Skin epidermis (tissue), 12 donors: ENCODE results near the gene SYTL4.

Experiments
- H3K27ac ChIP-seq, 21 experiments: fragments of 200-600 bp; sonication (generic) in 11 of 21; one replicate each; pipeline ENCODE4 v1.5.0; 2020; ENCODE audit warnings: mild to moderate bottlenecking in 3 of 21, inconsistent platforms in 2 of 21, moderate library complexity in 2 of 21
- H3K4me3 ChIP-seq, 7 experiments: fragments of 200-600 bp; sonication (generic) in 2 of 7; one replicate each; pipeline ENCODE4 v1.5.0; 2020; ENCODE audit warnings: inconsistent platforms in 2 of 7, mild to moderate bottlenecking in 2 of 7, moderate library complexity in 1 of 7

Gene SYTL4

DNA sequence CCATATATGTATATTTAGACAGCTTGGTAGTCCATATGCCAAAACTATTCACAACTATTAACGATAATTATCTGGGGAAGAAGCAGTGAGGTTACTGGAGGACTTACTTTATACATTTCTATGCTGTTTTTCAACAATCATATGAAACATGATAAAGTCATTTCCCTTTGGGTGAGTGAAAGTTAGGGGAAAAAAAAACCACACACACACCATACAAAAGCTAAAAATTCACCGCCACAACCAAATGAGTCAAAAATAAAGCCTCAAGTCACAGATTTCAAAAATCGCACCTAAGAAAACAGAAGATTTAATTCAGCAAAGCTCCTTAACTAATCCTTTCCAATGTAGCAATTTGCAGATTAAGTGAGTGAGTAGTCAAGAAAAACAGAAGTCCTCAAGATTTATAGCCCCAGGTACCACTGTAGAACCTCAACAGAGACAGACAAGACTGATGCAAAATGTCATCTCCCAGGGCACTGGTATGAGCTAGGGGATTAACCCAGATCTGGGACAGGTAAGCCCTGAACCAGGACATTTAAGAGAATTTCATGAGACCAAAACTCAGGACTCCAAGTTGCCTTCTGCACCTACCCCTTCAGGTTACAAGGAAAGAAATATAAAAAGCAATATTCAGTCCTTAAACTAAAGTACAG lies 35.1 kb downstream of the SYTL4 start:
- Histone ChIP-seq H3K27ac (no peak overlapping the region), H3K4me3 (no peak overlapping the region)

DNA sequence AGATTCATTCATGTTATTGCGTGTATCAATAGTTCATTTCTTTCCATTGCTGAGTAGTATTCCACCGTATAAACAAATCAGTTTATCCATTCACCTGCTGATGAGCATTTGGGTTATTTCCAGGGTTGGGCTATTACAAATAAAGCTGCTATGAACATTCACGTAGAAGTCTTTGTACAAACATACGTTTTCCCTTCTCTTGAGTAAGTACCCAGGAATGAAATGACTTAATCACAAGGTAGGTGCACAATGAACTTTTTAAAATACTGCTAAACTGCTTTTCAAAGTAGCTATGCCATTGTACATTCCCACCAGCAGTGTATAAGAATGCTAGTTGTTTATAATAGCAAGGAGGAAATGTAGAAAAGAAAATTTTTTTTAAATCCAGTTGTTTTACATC lies 35.9 kb downstream of the SYTL4 start:
- Histone ChIP-seq H3K27ac (no peak overlapping the region), H3K4me3 (no peak overlapping the region)

DNA sequence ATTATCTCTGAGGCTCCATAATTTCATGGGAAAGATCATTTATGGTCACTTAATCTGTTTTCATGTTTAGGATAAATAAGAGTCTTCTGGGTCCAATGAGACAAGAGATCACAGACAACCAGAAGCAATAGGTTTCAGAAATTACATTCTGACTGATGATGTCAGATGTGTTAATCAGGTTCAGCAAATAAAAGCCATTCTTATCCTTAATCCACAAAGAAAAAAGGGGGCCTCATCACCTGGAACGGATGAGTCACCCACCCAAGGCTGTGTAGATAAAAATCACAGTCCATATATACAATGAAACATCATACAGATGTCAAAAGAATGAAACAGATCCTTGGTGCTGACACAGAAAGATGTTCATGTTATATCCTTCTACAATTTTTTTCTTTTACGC lies 36.6 kb downstream of the SYTL4 start:
- H3K27ac ChIP-seq, result no peak overlapping the region
- H3K4me3 ChIP-seq, result no peak overlapping the region

DNA sequence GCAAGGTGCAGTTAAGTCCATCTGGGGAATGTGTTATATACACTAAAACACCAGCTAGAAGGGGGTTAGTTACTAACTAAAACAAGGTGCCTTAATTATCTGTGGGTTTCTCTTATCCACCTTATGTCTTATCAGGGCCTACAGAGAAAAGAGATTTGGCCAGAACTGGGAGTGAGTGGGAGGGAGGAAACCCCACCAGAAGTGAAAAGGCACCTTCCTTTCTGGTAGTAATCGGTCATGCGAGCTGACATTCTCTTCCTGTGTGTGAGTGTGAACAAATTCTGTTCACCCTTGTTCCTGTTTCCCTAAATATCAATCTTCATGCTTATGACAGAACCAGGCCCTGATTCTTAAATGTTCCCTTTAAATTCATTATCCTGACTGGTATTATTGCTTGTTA lies 44.4 kb downstream of the SYTL4 start:
- Histone ChIP-seq H3K27ac (no peak overlapping the region), H3K4me3 (no peak overlapping the region)

DNA sequence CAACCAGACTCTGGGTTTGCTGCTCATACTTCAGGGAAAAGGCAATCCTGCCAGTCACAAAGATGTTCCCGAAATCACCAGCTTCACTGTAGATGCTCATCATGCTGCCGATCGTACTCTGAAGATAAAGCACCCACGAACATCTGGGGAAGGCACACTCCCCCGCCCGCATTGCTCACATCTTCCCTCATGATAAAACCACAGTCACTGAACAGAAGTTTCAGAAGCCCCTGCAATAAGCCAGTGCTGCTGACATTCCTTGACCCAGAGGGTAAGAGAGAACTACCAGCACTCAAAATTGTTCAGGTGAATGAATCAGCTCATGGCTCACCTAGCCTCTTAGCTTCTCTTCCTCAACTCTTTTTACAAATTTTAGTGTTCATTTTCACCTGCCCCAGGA lies 44.8 kb downstream of the SYTL4 start:
- H3K27ac ChIP-seq, result no peak overlapping the region
- H3K4me3 ChIP-seq, result no peak overlapping the region

DNA sequence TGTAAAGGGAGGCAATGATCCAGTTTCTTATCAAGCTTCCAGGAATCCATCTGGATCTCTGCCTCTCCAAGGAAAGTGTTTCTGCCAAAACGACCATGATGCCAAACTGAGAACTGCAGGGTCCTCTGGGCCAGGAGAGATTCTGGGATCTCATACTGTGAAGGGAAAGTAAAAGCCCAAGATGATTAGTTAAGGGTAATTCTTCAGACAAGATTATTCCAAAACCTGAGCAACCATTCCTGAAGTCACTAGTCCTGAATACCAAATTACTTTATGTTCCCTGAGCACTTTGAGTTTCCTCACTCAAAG lies 46.0 kb downstream of the SYTL4 start:
- Histone ChIP-seq H3K27ac (no peak overlapping the region), H3K4me3 (no peak overlapping the region)

DNA sequence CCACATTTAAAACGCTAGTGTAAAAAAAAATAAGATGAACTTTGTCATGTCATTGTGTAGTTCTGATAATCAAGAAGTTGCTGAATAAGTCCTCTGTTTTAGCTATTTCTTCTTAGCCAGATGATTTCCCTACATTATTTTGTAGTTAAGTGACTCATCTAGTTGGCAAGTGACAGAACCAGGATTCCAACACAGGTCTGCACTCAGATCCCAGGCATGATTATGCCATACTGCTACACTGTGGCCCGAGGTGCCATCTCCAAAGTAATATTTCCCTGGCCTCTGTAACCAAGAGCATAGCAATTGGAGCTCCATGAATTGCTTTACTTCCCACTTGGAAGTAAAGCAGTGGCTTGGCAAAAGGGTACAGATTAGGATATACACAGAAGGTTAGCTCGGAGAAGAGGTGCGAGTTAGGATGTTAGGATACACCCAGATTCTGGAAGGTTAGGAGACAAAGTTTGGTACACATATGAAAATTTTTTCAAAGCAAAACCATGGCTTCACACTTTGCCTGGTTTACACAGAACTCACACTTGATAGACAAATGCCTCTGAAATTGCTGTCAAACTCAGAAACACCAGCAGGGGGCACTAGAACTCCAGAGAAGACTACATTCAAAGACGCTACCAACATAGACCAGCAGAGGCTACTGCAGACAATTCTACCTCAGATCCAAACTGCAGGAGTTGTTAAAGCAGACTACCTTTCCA lies 46.5 kb downstream of the SYTL4 start:
- Histone ChIP-seq H3K27ac (no peak overlapping the region), H3K4me3 (no peak overlapping the region)

DNA sequence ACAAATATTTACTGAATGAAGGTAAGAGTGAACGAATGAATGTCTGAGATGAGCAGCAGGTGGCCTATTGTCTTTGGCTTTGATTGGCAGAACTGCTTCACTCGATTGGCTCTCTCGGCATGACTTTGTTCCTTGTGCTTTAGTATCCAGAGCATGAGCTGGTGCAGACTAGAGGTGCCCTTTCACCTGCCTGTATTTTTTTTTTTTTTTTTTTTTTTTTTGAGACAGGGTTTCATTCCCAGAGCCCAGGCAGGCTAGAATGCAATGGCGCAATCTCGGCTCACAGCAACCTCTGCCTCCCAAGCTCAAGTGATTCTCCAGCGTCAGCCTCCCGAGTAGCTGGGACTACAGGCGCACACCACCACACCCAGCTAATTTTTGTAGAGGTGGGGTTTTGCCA lies 49.0 kb downstream of the SYTL4 start:
- no peak overlapping the region for H3K4me3 ChIP-seq
- no peak overlapping the region for H3K27ac ChIP-seq

DNA sequence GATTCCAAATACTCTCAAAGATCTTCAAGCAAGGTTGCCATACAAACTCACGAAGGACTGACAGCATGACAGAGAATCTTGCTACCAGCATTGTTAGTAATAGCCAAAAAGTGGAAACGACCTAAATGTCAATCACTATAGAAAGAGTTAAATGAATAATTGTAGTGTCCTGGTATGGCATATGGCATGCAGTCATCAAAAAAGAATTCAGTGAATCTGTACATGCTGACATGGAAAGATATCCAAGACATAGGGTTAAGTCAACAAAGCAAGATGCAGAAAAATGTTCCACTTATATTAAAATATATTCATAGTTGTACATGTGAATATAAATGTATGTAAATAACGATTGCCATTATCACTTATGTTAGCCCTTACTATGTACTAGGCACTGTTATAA lies 50.3 kb downstream of the SYTL4 start:
- Histone ChIP-seq H3K27ac (no peak overlapping the region), H3K4me3 (no peak overlapping the region)

DNA sequence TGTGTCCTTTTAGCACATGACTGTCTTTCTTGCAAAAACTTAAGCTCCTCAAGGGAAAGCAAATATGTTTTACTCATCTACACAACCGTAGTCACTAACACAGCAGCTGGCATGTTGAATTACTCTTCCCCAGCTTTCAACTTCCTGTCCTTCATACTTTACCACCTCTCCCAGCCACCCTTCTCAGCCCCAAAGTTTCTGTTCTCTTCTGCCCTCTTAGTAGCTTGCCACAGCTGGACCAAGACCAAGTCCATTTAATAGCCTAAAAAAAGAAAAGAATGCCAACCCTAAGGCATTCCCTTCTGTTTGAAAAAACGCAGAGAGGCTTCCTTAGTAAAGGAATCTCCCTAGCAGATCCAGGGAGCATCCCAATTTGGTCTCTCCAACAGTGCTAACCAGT lies 51.2 kb downstream of the SYTL4 start:
- Histone ChIP-seq H3K4me3 (no peak overlapping the region), H3K27ac (no peak overlapping the region)

DNA sequence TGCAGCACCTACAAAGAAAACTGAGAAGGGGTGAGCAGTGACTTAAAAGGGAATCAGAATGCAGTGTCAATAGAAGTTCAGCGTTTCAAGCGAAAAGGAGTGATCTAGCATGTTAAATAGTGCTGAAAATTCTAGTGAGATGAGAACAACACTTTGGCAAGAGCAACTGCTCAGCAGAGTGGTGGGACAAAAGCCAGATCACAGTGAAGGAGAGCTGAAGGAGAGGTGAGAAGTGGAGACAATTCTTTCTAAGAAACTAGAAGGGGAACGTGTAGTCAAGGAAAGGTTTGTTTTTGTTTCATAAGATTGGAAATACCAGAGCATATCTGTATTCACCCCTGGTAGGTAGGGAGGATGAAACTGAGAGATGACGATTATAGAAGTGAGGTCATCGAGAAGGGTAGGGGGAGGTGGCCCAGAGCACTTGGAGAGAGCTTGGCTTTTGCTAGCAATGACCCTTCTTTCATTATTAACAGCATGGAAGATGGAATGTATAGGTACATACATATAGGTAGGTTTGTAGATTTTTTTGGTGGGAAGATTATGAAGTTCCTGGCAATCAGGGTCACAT lies 54.2 kb downstream of the SYTL4 start:
- no peak overlapping the region for H3K27ac ChIP-seq
- H3K4me3 ChIP-seq, result no peak overlapping the region

DNA sequence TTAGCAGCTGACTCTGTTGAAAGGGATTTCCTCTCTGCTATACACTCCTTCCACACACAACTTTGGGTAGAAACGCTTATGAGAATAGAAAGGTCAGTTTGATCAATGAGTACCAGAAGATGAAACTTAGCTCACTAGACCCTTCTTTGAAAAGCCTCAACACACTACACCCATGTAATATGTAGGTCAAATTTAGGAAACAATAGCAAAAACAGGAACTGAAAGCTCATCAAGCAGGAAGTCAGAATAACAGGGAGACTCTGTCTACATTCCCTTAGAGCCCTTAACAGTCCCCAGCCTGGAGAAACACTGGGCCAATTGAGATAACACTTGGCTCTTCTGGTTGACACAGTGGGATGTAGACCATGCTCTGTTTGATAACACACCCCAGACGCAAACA lies 57.2 kb downstream of the SYTL4 start:
- Histone ChIP-seq H3K4me3 (no peak overlapping the region), H3K27ac (no peak overlapping the region)

DNA sequence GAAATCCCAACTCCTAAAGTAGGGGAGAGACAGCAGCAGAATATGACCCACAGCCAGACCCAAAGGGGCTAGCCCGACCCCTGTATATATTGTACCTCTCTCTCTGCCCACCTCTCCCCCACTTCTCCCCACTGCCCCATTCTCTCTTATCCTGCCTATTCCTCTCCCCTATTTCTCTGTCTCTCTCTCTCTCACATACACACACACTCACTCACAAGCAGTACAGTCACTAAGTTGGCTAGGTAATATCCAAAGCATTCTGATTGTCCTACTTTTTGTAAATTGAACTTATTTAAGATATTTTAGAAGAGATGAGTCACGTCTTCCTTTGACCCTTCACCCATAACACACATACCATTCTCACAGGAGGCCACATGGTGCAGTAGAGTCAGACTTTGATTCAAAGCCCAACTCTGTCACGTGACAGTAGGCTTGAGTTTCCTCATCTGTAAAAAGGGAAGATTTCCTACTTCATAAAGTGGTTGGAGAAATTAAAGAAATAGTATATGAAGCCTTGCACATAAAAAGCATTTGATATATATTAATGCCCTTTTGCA lies 58.4 kb downstream of the SYTL4 start:
- H3K4me3 ChIP-seq, result no peak overlapping the region
- no peak overlapping the region for H3K27ac ChIP-seq

DNA sequence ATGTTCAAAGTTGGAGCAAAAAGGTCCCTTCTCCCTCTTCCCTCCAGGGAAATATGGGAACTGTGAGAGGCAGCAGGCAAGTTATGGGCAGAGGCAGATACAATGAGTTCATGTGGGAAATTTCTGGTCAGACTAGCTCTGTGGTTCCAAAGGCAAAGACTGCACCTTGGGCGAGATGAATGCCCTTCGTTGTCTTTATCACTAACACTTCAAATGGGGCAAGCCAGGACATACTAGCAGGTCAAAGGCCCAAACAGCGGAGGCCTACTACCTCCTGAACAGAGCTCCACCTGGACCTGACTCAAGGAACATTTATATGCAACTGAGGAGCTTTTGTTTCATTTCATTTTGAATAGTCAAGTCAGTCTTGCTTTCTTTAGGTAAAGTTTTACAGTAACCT lies 59.0 kb downstream of the SYTL4 start:
- H3K4me3 ChIP-seq, result no peak overlapping the region
- no peak overlapping the region for H3K27ac ChIP-seq

DNA sequence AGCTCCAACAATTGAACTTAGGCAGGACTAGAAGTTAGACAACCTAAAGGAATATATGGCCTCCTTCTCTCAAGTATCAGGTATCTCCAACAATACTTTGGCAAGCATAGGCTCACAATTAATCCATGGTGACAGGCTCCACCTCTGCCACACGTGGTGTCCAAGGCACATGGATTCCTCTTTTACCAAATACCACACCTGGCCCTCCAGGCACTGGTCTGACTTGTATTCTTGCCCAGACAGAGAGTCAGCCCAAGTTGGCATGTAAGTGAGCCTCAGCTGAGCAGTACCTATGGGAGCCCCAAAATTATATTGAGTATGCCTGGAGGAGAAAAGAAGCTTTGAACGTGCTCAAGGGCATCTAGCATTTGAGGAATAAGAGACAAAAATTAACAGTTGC lies 68.3 kb downstream of the SYTL4 start:
- no peak overlapping the region for H3K27ac ChIP-seq
- H3K4me3 ChIP-seq, result no peak overlapping the region

DNA sequence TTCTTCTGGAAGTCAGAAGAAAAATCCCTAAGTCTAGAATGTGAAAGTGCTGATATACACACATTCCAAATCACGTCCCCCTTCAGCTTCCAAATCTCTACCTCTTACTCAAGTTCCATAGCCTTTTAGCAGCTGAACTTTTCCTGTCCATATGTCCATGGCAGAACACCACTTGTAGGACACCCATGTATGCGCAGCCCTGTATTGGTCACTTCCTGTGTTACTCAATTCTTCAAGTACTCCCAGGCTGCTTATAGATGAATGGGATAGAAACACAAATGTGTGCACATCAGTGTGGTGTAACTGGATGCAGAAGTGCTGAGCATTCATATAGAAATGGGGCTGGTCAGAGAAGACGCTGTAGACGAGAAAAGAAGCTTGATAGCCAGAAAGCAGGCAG lies 69.1 kb downstream of the SYTL4 start:
- H3K27ac ChIP-seq, result no peak overlapping the region
- H3K4me3 ChIP-seq, result no peak overlapping the region

DNA sequence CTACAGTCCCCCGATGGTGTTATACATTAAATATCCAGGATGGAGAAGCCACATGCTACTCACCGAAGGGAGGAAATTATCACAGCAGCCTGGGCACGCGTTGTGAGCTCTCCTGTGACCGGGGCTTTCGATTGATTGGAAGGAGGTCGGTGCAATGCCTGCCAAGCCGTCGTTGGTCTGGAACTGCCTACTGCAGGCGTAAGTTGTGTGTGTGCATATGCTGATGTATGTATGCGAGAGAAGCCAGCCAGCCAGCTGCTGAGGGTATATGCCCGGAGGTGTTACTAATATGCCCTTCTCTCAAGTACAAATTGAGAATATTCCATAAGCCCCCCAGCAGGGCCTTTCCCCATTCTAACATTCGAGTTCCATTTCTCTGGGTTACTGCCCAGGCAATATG lies 69.8 kb downstream of the SYTL4 start:
- H3K27ac ChIP-seq, result no peak overlapping the region
- H3K4me3 ChIP-seq, result no peak overlapping the region

DNA sequence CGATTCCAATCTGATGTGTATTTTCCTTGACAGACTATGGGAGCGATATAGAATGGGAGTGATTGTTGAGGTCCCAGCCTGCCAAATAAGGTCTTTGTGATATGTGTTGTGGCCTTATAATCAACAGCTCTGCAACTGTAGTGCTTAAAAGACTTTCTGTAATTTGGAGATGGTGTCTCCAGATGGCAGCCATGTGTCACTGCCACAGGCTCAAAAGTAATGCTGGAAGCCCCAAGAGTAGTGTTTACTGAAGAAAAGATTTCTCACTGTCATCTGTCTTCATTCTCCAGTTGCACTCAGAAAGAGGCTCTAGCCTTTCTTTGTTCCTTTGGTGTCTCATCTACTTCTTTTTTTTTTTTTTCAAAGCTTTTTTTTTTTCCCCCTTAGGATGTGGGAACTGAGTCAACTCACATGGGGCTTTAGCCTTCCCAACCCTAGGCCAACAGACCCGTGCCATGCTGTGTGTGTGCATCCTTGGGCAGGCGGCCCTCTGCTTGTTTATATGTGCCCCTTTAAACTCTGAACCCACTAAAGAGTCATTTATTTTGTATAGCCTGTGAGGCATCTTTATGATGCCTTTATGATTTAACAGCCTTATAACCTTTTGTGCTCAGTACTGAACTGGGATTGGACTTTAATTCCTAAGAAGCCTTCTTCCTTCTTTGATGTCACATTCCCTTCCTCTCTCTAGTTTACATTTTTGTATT lies 72.3 kb downstream of the SYTL4 start:
- H3K4me3 ChIP-seq, result no peak overlapping the region
- H3K27ac ChIP-seq, result peak overlapping the region in 3 of 21 experiments; percentile 16 to 51 (median 25)

DNA sequence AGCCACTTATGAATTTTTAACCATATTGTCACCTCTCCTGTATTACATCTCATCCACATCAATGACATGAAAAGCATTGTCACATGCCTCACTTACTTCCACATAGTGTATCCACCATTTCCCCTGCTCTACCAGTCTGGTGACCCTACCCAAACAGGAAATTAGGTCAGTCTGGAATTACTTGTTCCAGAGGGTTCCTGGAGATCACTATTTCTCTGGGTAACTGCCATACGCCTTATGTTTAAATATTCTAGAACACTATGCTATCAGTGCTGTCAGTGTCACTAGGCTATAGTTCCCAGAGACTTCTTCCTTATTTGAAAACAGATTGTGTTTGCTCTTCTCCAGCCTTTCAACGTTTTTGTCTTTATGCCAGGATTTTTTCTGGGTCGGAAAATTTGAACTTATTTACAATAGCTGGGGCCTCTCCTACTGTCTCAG lies 73.0 kb downstream of the SYTL4 start:
- Histone ChIP-seq H3K27ac (peak overlapping the region in 3 of 21 experiments; percentile 16 to 51 (median 25)), H3K4me3 (no peak overlapping the region)

DNA sequence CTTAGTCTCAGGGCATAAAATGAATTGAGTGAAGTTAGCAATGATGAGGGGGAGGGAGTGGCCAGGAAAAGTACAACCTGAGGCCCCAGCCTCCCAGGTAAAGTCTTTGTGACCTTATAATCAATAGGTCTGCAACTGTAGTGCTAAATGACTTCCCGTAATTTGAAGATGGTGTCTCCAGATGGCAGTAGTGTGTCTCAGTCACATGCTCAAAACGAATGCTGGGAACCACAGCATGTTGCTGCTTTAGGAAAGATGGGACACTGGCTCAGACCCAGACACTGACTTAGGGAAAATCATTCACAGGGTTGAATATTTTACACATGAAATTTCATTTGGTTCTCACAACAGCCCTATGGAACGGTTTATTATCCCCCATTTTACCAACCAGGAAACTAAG lies 77.7 kb downstream of the SYTL4 start:
- H3K27ac ChIP-seq, result no peak overlapping the region

DNA sequence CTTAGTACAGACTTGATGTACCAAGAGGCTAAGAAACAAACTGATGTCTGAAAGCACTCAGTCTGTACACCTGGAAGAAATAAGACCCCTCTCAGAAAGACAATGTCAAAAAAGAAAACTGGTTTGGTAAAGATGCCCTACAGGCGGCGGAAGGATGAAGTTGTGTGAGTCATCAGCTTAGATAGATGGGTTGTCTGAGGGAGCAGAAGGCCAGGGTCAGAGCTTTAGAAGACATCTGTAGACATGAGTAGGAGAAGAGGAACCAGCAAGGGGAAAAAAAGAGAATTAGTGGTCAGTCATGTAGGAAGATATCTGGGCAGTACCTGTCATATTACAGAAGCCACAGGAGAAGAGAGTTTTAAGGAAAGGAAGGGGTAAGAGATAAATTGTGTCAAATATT lies 79.7 kb downstream of the SYTL4 start:
- Histone ChIP-seq H3K27ac (no peak overlapping the region), H3K4me3 (no peak overlapping the region)

More for the DNA sequence above, 77.7 kb downstream of the SYTL4 start:
- H3K4me3 ChIP-seq, result no peak overlapping the region
